ENCODE data around the gene TRIP11. TPM values are rescaled to one million over a fixed set of nuclear protein-coding genes. Genes with fewer than 3 reads are reported as not detected.

TRIP11 gene
- total RNA-seq, 3 donors from 2014 or later, result 39.7 to 64.1 (median 41.1) TPM

DNA sequence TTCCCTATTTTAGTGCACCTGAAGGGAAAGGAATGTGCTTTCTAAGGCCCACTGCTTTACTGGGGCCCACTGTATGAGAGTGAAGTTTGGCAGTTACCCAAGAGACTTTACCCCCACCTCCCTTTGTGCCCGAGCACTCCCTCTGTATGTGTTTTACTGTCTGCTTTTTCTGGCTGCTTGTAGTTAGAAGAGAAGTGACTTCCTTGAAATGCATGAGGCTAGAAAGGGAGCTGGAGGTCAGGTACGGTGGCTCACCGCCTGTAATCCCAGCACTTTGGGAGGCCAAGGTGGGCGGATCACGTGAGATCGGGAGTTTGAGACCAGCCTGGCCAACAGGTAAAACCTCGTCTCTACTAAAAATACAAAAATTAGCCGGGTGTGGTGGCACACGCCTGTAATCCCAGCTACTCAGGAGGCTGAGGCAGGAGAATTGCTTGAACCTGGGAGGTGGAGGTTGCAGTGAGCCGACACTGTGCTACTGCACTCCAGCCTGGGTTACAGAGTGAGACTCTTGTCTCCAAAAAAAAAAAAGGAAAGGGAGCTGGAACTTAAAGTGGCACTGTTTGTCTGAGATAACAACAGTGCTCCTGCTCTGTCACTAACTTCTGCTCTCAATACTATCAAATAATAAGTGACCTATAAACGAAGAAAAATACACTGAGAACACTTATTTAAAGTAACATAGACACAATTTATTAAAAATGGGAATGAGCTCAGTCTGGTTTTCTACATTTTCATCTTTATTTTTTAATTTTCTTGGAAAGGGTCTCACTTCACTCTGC lies 5.8 kb downstream of the TRIP11 start:
- no peaks in the 10 kb centered on the region for H3K4me1 ChIP-seq
- H3K36me3 ChIP-seq, result no peaks in the 10 kb centered on the region
- TF ChIP-seq POLR2AphosphoS5 (IDR thresholded peaks at IDR 0.05), result no peak
- TF ChIP-seq, protein P1, sequence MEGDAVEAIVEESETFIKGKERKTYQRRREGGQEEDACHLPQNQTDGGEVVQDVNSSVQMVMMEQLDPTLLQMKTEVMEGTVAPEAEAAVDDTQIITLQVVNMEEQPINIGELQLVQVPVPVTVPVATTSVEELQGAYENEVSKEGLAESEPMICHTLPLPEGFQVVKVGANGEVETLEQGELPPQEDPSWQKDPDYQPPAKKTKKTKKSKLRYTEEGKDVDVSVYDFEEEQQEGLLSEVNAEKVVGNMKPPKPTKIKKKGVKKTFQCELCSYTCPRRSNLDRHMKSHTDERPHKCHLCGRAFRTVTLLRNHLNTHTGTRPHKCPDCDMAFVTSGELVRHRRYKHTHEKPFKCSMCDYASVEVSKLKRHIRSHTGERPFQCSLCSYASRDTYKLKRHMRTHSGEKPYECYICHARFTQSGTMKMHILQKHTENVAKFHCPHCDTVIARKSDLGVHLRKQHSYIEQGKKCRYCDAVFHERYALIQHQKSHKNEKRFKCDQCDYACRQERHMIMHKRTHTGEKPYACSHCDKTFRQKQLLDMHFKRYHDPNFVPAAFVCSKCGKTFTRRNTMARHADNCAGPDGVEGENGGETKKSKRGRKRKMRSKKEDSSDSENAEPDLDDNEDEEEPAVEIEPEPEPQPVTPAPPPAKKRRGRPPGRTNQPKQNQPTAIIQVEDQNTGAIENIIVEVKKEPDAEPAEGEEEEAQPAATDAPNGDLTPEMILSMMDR (IDR thresholded peaks at IDR 0.05), result no peak
- TF ChIP-seq POLR2A (IDR thresholded peaks at IDR 0.05), result no peak
- H3K9me3 ChIP-seq, result no peaks in the 10 kb centered on the region
- DNase-seq (ENCODE audit: low spot score in 2 of 2), result no peak
- intact Hi-C loops (cut with DNase I; ENCODE audit: low total_unique reads), result no loop called here
- no peak overlapping the region for H3K27ac ChIP-seq
- no peaks in the 10 kb centered on the region for H3K27me3 ChIP-seq
- no peak overlapping the region for H3K4me3 ChIP-seq

DNA sequence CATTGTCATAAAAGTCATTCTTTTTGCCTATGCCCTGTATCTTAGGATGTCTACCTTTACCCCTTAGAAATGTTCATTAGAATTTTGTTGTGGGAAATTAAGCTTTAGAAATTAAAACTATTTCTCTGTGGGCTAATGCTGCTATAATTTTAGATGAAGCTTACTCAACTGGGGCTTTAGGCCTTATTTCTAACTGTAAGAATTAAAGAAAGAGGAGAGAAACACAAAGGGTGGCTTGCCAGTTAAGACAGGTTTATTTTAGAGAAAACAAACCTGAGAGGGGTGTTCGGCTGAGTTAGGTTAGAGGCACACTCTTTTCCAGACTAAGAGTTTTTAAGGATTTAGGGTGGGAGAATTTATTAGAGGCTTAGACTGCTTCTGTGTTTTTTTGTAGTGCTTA lies 6.4 kb downstream of the TRIP11 start:
- Histone ChIP-seq H3K9me3 (no peaks in the 10 kb centered on the region), H3K36me3 (no peaks in the 10 kb centered on the region), H3K4me3 (no peak overlapping the region), H3K27me3 (no peaks in the 10 kb centered on the region), H3K4me1 (no peaks in the 10 kb centered on the region), H3K27ac (no peak overlapping the region)
- DNase-seq (ENCODE audit: low spot score in 2 of 2), result no peak
- no peak for TF ChIP-seq POLR2AphosphoS5 (IDR thresholded peaks at IDR 0.05)
- no peak for TF ChIP-seq POLR2A (IDR thresholded peaks at IDR 0.05)
- TF ChIP-seq, protein P1 (IDR thresholded peaks at IDR 0.05), result no peak
- intact Hi-C loops (cut with DNase I; ENCODE audit: low total_unique reads), result no loop called here

DNA sequence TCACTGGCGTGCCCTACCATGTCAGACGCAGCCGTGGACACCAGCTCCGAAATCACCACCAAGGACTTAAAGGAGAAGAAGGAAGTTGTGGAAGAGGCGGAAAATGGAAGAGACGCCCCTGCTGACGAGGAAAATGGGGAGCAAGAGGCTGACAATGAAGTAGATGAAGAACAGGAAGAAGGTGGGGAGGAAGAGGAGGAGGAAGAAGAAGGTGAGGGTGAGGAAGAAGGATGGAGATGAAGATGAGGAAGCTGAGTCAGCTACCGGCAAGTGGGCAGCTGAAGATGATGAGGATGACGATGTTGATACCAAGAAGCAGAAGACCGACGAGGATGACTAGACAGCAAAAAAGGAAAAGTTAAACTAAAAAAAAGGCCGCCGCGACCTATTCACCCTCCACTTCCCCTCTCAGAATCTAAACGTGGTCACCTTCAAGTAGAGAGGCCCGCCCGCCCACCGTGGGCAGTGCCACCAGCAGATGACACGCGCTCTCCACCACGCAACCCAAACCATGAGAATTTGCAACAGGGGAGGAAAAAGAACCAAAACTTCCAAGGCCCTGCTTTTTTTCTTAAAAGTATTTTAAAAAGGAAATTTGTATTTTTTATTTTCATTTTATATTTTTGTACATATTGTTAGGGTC lies 13.2 kb downstream of the TRIP11 start:
- TF ChIP-seq POLR2AphosphoS5 (IDR thresholded peaks at IDR 0.05) (no peak), POLR2A (IDR thresholded peaks at IDR 0.05) (no peak)
- TF ChIP-seq, protein P1 (IDR thresholded peaks at IDR 0.05), result no peak
- intact Hi-C loops (cut with DNase I; ENCODE audit: low total_unique reads), result no loop called here
- Histone ChIP-seq H3K27ac (no peak overlapping the region), H3K36me3 (no peaks in the 10 kb centered on the region), H3K4me1 (no peaks in the 10 kb centered on the region), H3K27me3 (no peaks in the 10 kb centered on the region), H3K9me3 (no peaks in the 10 kb centered on the region), H3K4me3 (no peak overlapping the region)
- DNase-seq (ENCODE audit: low spot score in 2 of 2), result no peak

GRCh38 chr14:92022036-92022435 lies 17.8 kb downstream of the TRIP11 start:
- no peak overlapping the region for H3K4me3 ChIP-seq
- no peaks in the 10 kb centered on the region for H3K27me3 ChIP-seq
- TF ChIP-seq POLR2AphosphoS5 (IDR thresholded peaks at IDR 0.05) (no peak), POLR2A (IDR thresholded peaks at IDR 0.05) (no peak)
- TF ChIP-seq, protein P1 (IDR thresholded peaks at IDR 0.05), result no peak
- DNase-seq (ENCODE audit: low spot score in 2 of 2), result no peak
- H3K36me3 ChIP-seq, result peaks cover 4% of the 10 kb centered on the region
- H3K27ac ChIP-seq, result no peak overlapping the region
- intact Hi-C loops (cut with DNase I; ENCODE audit: low total_unique reads), result no loop called here
- H3K4me1 ChIP-seq, result no peaks in the 10 kb centered on the region
- no peaks in the 10 kb centered on the region for H3K9me3 ChIP-seq

DNA sequence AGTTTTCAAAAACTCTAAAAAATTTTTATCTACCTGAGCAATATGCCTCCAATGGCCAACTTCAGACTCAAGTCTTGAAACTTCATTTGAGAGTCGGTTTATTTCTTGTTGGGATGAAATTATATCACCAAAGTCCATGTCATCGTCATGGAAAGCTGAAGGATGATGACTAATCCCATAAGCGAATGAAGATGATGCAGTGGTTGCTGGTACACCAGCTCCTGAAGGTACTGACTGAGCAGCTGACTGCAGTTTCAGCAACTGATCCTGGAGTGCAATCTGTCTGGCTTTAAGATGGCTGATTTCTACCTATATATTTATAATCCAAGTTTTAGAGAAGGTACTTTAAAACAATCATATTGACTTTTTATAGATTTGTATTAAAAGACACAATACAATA lies 18.3 kb downstream of the TRIP11 start:
- TF ChIP-seq POLR2A (IDR thresholded peaks at IDR 0.05) (no peak), POLR2AphosphoS5 (IDR thresholded peaks at IDR 0.05) (no peak)
- TF ChIP-seq, protein P1 (IDR thresholded peaks at IDR 0.05), result no peak
- DNase-seq (ENCODE audit: low spot score in 2 of 2), result no peak
- H3K4me1 ChIP-seq, result no peaks in the 10 kb centered on the region
- peaks cover 4% of the 10 kb centered on the region for H3K36me3 ChIP-seq
- no peak overlapping the region for H3K4me3 ChIP-seq
- no peaks in the 10 kb centered on the region for H3K27me3 ChIP-seq
- H3K9me3 ChIP-seq, result no peaks in the 10 kb centered on the region
- intact Hi-C loops (cut with DNase I; ENCODE audit: low total_unique reads), result no loop called here
- H3K27ac ChIP-seq, result no peak overlapping the region

Data from breast epithelium (tissue), 4 donors.